Common myeloid progenitor, CD34-positive (primary cell): Measurements from ENCODE around the gene TBC1D10A.

Experiments
- CTCF ChIA-PET: fragments of 350-600 bp; sonication (Branson Sonifier 250); formaldehyde crosslinking; loops from one replicate; lab custom pipeline; 2021; ENCODE audit warnings: antibody characterized with exemption; lab: Charles Lee
- POLR2A ChIA-PET: fragments of 350-600 bp; sonication (Branson Sonifier 250); formaldehyde crosslinking; loops from one replicate; lab custom pipeline; 2021; ENCODE audit warnings: antibody characterized with exemption; lab: Charles Lee
- DNase-seq, 3 donors: peaks; one replicate each; pipeline versions ENCODE4 v3.0.0 to v3.0.0-alpha.2; 2013
- H3K27ac ChIP-seq, 2 experiments: 1 replicate in 1 of 2; 2 replicates in 1 of 2; pipeline ENCODE4 v1.7.0; 2013; ENCODE audit warnings: inconsistent platforms in 2 of 2, low read length in 2 of 2, mild to moderate bottlenecking in 2 of 2, low read depth in 1 of 2, moderate library complexity in 1 of 2; ENCODE audit not compliant: severe bottlenecking in 2 of 2, insufficient read depth in 1 of 2, poor library complexity in 1 of 2
- H3K27me3 ChIP-seq, 5 experiments: replicated peaks in 2 of 5; 1 replicate in 3 of 5; 2 replicates in 2 of 5; pipeline versions ENCODE4 v1.6.1 to v1.7.0; 2013; ENCODE audit warnings: low read length in 4 of 5, mild to moderate bottlenecking in 2 of 5, moderate library complexity in 2 of 5, inconsistent platforms in 1 of 5; ENCODE audit not compliant: insufficient read depth in 5 of 5, control insufficient read depth in 4 of 5
- H3K36me3 ChIP-seq, 4 experiments: 1 replicate in 2 of 4; 2 replicates in 2 of 4; pipeline versions ENCODE4 v1.6.1 to v1.7.0; 2013; ENCODE audit warnings: low read length in 3 of 4, control low read depth in 1 of 4, mild to moderate bottlenecking in 1 of 4; ENCODE audit not compliant: control insufficient read depth in 4 of 4, insufficient read depth in 4 of 4
- H3K4me1 ChIP-seq, 4 experiments: 1 replicate in 3 of 4; 2 replicates in 1 of 4; pipeline versions ENCODE4 v1.6.1 to v1.7.1; 2013; ENCODE audit warnings: low read length in 3 of 4, mild to moderate bottlenecking in 3 of 4, control low read depth in 1 of 4, inconsistent platforms in 1 of 4, moderate library complexity in 1 of 4; ENCODE audit not compliant: control insufficient read depth in 4 of 4, insufficient read depth in 4 of 4; ENCODE audit errors: control extremely low read depth in 1 of 4
- H3K4me3 ChIP-seq, 7 experiments: 1 replicate in 4 of 7; 2 replicates in 3 of 7; pipeline versions ENCODE4 v1.5.1 to v1.7.0; 2013; ENCODE audit warnings: mild to moderate bottlenecking in 7 of 7, low read length in 6 of 7, moderate library complexity in 6 of 7, inconsistent platforms in 2 of 7, low read depth in 2 of 7, control low read depth in 1 of 7; ENCODE audit not compliant: insufficient read depth in 4 of 7, control insufficient read depth in 1 of 7; ENCODE audit errors: extremely low read depth in 1 of 7
- H3K9me3 ChIP-seq, 5 experiments: 1 replicate in 4 of 5; 2 replicates in 1 of 5; pipeline versions ENCODE4 v1.6.1 to v1.7.1; 2013; ENCODE audit warnings: low read length in 4 of 5, mild to moderate bottlenecking in 2 of 5, inconsistent platforms in 1 of 5, low read depth in 1 of 5, moderate library complexity in 1 of 5; ENCODE audit not compliant: control insufficient read depth in 4 of 5, insufficient read depth in 2 of 5; ENCODE audit errors: control extremely low read depth in 1 of 5
- WGBS: methylation state at CpG from one replicate; pipeline ENCODE4 v1.1.5; 2013; ENCODE audit not compliant: insufficient coverage; 5-methylcytosine and 5-hydroxymethylcytosine counted together

TBC1D10A gene

DNA sequence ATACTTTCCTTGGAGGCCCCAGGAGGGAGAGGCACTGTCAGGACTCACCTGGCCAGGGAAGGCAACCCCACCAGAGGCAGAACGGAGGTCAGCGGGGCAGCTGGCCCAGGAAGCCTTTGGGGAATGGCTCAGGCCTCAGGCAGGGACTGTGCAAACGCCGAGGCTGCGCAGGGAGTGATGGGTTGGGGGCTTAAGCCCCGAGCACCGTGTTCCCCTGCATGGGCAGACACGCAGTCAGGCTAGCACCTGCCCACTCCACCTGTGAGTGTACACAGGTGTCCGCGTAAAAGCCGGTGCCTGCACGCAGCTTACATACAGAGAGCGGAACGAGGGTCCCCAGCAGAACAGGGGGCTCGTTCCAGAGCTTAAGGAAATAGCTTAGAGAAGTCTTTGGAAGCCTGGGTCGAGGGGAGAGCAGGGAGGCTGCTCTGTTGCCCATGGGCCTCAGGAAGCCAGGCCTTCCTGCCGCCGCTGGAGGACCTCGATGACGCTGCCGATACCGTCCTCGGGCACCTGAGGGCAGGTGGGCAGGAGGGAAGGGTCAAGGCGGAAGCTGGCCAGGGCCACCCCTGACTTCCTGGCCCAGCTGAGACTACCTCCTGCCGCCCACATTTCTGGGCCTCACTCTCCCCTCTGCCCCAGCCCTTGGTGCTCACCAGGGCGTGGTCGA, 41.4 kb downstream of the TBC1D10A start:
- no peak overlapping the region for H3K4me3 ChIP-seq
- H3K4me1 ChIP-seq: peaks cover 4 to 50% (median 46%) of the 10 kb centered on the region in 4 experiments
- CTCF ChIA-PET: interaction anchor here (0.9 to 7.6 kb wide), 10 partner anchors 8 to 649 kb away, joined by 3 to 91 read pairs (median 6); partner anchors contain the start of gene RNF215
- no peak overlapping the region for H3K27ac ChIP-seq
- DNase-seq: no peak
- no peaks in the 10 kb centered on the region for H3K9me3 ChIP-seq
- H3K36me3 ChIP-seq: peaks cover 0 to 3% (median under 1%) of the 10 kb centered on the region in 4 experiments
- POLR2A ChIA-PET: interaction anchor here (0.6 to 1.1 kb wide), 2 partner anchors 17 to 22 kb away, joined by 3 to 4 read pairs; no protein-coding TSS in a partner anchor
- WGBS: 94% methylated on average over 22 of the region's 27 CpGs
- no peaks in the 10 kb centered on the region for H3K27me3 ChIP-seq

DNA sequence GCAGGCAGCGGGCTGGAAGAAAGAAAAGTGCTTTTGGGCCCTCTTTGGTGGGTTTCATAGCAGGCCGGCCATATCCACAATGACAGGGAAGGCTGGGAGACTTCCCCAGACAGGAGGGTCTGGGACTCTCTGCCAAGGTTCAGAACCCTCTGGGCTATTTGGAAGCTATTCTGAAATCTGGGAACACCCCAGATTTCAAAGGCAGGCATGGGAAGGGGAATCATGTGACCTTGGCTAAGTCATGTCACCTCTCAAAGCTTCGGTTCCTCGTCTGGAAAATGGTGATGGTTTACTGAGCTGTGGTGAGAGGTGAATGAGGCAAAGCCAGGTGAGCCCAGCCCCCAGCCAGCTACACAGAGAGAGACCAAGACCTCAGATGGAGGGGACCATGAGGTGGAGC, 42.1 kb downstream of the TBC1D10A start:
- POLR2A ChIA-PET: interaction anchor here (1.1 kb wide), 1 partner anchor 22 kb away, joined by 4 read pairs; no protein-coding TSS in a partner anchor
- CTCF ChIA-PET: interaction anchor here (1.4 to 7.6 kb wide), 5 partner anchors 9 to 180 kb away, joined by 5 to 91 read pairs (median 19); partner anchors contain the start of gene RNF215
- H3K27me3 ChIP-seq: no peaks in the 10 kb centered on the region
- no peak overlapping the region for H3K27ac ChIP-seq
- H3K9me3 ChIP-seq: no peaks in the 10 kb centered on the region
- peaks cover 0 to 3% (median under 1%) of the 10 kb centered on the region in 4 experiments for H3K36me3 ChIP-seq
- no peak overlapping the region for H3K4me3 ChIP-seq
- DNase-seq: no peak
- 98% methylated on average over 3 of the region's 4 CpGs for WGBS
- peaks cover 4 to 45% (median 43%) of the 10 kb centered on the region in 4 experiments for H3K4me1 ChIP-seq

DNA sequence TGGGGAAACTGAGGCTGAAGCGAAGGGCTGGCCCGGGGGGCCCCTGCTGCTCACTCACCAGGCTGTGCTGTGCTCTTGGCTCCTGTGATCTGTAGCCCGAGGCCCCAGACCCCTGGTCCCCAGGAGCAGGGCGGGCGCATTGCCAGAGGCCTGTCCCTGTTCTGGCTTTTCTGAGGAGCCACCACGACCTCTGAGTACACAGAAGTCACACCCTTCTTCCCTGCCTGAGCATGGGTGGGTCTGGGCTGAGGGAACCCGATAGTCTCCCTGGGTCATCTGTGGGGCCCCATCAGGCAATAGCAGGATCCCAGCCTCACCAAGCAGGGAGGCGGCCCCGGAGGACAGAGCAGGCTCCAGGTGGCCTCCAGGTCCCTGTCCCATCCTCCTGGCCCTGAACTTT, 42.6 kb downstream of the TBC1D10A start:
- WGBS: 96% methylated on average over 5 of the region's 9 CpGs
- Histone ChIP-seq H3K4me1 (peaks cover 4 to 48% (median 46%) of the 10 kb centered on the region in 4 experiments), H3K36me3 (peaks cover 0 to 3% (median under 1%) of the 10 kb centered on the region in 4 experiments), H3K27ac (no peak overlapping the region), H3K27me3 (no peaks in the 10 kb centered on the region), H3K4me3 (no peak overlapping the region), H3K9me3 (no peaks in the 10 kb centered on the region)
- POLR2A ChIA-PET: interaction anchor here (0.6 to 1.1 kb wide), 3 partner anchors 18 to 38 kb away, joined by 3 to 4 read pairs (median 4); partner anchors contain the start of gene OSM
- DNase-seq: no peak
- CTCF ChIA-PET: interaction anchor here (0.6 to 7.6 kb wide), 4 partner anchors 17 to 176 kb away, joined by 4 to 91 read pairs (median 14); partner anchors contain the start of gene RNF215

DNA sequence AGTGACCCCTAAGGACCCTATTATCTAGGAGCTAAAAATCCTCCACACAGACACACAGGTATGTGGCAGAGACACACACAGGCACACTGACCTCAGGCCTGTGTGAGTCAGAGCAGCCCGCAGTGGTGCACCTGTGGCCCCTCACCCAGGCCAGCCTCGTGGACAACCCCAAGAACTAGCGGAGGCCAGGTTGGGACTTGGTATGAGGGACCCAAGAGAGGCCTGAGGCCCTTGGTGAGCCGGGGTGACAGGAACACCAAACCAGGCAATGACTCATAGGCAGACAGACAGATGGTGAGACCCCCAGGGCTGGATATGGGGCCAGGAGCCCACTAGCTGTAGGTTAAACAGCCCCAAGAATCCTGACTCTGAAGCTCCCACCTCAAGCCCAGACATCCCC, 43.4 kb downstream of the TBC1D10A start:
- Histone ChIP-seq H3K4me1 (peaks cover 2 to 47% (median 45%) of the 10 kb centered on the region in 4 experiments), H3K4me3 (no peak overlapping the region), H3K27me3 (no peaks in the 10 kb centered on the region), H3K27ac (peak overlapping the region in 1 of 2 experiments; percentile 25), H3K9me3 (no peaks in the 10 kb centered on the region), H3K36me3 (peaks cover 0 to 3% (median under 1%) of the 10 kb centered on the region in 4 experiments)
- ChIA-PET POLR2A (interaction anchor here (0.6 to 1.1 kb wide), 4 partner anchors 13 to 39 kb away, joined by 3 to 4 read pairs (median 3); no protein-coding TSS in a partner anchor), CTCF (interaction anchor here (0.6 to 7.6 kb wide), 5 partner anchors 64 to 175 kb away, joined by 3 to 91 read pairs (median 3); partner anchors contain the start of genes CCDC157, RNF215, SEC14L2 and SF3A1)
- peak in 1 of 3 donors; percentile 59 for DNase-seq
- WGBS: 100% methylated on average over 3 of the region's 4 CpGs

DNA sequence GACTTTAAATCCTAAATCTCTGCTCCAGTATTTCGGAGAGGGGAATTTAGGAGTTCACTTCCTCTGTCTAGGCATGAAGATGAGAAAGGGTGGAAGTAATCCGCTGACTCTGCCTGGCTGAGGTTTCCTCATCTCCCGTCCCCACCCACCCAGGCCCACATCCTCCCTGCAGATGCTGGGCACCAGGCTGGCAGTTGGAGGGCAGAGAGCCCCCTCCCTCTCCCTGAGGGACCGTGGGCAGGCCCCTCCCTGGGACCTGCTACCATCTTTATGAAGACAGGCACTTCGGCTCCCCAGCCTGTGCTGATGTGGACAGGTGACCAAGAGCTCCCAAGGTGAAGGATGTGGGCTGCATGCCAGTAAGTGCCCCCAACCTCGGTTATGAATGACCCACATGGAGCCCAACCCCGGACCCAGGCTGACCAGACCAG, 44.1 kb downstream of the TBC1D10A start:
- ChIA-PET CTCF (interaction anchor here (0.6 to 7.6 kb wide), 5 partner anchors 65 to 175 kb away, joined by 3 to 91 read pairs (median 3); partner anchors contain the start of genes CCDC157, RNF215, SEC14L2 and SF3A1), POLR2A (interaction anchor here (1.0 to 1.1 kb wide), 3 partner anchors 12 to 17 kb away, joined by 3 read pairs; no protein-coding TSS in a partner anchor)
- no peak overlapping the region for H3K4me3 ChIP-seq

DNA sequence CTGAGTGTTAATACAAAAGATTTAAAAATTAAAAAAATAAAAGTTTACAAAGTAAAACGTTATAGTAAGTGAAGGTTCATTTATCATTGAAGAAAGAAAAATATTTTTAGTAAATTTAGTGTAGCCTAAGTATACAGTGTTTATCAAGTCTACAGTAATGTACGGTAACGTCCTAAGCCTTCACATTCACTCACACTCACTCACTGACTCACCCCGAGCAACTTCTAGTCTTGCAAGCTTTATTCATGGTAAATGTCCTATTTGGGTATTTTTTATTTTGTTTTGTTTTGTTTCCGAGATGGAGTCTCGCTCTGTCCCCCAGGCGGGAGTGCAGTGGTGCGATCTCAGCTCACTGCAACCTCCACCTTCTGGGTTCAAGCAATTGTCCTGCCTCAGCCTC, 46.2 kb downstream of the TBC1D10A start:
- Histone ChIP-seq H3K27me3 (no peaks in the 10 kb centered on the region), H3K27ac (no peak overlapping the region), H3K36me3 (peaks cover 0 to 2% (median 0%) of the 10 kb centered on the region in 4 experiments), H3K9me3 (no peaks in the 10 kb centered on the region), H3K4me1 (peaks cover 2 to 62% (median 58%) of the 10 kb centered on the region in 4 experiments), H3K4me3 (no peak overlapping the region)
- DNase-seq: no peak
- 78% methylated on average over 4 of the region's 8 CpGs for WGBS
- ChIA-PET POLR2A (interaction anchor here (1.8 kb wide), 1 partner anchor 17 kb away, joined by 4 read pairs; no protein-coding TSS in a partner anchor), CTCF (interaction anchor here (1.3 to 3.9 kb wide), 5 partner anchors 8 to 172 kb away, joined by 4 to 19 read pairs (median 5); partner anchors contain the start of gene CASTOR1)

More for the DNA sequence above, 44.1 kb downstream of the TBC1D10A start:
- peaks cover 0 to 3% (median under 1%) of the 10 kb centered on the region in 4 experiments for H3K36me3 ChIP-seq
- H3K4me1 ChIP-seq: peaks cover 0 to 48% (median 45%) of the 10 kb centered on the region in 4 experiments
- no peaks in the 10 kb centered on the region for H3K27me3 ChIP-seq
- no peak overlapping the region for H3K27ac ChIP-seq
- H3K9me3 ChIP-seq: no peaks in the 10 kb centered on the region
- peak in 2 of 3 donors; percentile 79 to 83 for DNase-seq
- WGBS: 14% methylated on average over 4 of the region's 7 CpGs
